SK-N-MC (cell line): ENCODE data around the gene CAMKV.
"Not testable (repeated sequence)": the region's sequence is repeated elsewhere in the genome, so short reads cannot be mapped to it uniquely, and the experiment has no call there.

Experiments used
- DNase-seq: peaks from one replicate; pipeline ENCODE4 v3.0.0-alpha.2; 2011; ENCODE audit warnings: low read depth, low spot score
- H3K27ac ChIP-seq: fragments of 200-600 bp; sonication (generic); 2 replicates; pipeline ENCODE4 v1.5.1; 2016; ENCODE audit warnings: mixed run types
- H3K36me3 ChIP-seq: fragments of 200-600 bp; sonication (generic); 2 replicates; pipeline ENCODE4 v1.6.1; 2017; ENCODE audit warnings: antibody characterized with exemption, low read length, mixed read lengths; ENCODE audit not compliant: insufficient read depth
- H3K4me3 ChIP-seq: fragments of 200-600 bp; sonication (generic); 2 replicates; pipeline ENCODE4 v1.5.1; 2016
- H3K9ac ChIP-seq: fragments of 200-600 bp; sonication (generic); 2 replicates; pipeline ENCODE4 v1.8.0; 2017; ENCODE audit warnings: mixed run types, mixed read lengths; ENCODE audit not compliant: insufficient read length
- H3K9me3 ChIP-seq: fragments of 200-600 bp; sonication (generic); 2 replicates; pipeline ENCODE4 v1.6.1; 2017; ENCODE audit warnings: low read depth, mild to moderate bottlenecking, antibody characterized with exemption, low read length, moderate library complexity, mixed read lengths
- EZH2 ChIP-seq: fragments of 200-600 bp; sonication (generic); IDR thresholded peaks from one replicate; pipeline ENCODE4 v1.6.1; 2017; ENCODE audit warnings: antibody characterized with exemption
- FOXP2 ChIP-seq: optimal IDR thresholded peaks from 2 replicates; pipeline ENCODE3; 2011; ENCODE audit warnings: mild to moderate bottlenecking, moderate library complexity; ENCODE audit not compliant: insufficient read depth; ENCODE audit errors: extremely low read length, control extremely low read depth
- POLR2AphosphoS5 ChIP-seq: IDR thresholded peaks from 2 replicates; pipeline ENCODE4 v1.6.1; 2012; ENCODE audit warnings: mild to moderate bottlenecking, low read depth, low read length, borderline replicate concordance

The CAMKV gene

GRCh38 chr3:49844464-49845183, 25.1 kb downstream of the CAMKV start:
- DNase-seq: no peak
- Histone ChIP-seq H3K9me3 (no peaks in the 10 kb centered on the region), H3K27ac (no peak overlapping the region)

DNA sequence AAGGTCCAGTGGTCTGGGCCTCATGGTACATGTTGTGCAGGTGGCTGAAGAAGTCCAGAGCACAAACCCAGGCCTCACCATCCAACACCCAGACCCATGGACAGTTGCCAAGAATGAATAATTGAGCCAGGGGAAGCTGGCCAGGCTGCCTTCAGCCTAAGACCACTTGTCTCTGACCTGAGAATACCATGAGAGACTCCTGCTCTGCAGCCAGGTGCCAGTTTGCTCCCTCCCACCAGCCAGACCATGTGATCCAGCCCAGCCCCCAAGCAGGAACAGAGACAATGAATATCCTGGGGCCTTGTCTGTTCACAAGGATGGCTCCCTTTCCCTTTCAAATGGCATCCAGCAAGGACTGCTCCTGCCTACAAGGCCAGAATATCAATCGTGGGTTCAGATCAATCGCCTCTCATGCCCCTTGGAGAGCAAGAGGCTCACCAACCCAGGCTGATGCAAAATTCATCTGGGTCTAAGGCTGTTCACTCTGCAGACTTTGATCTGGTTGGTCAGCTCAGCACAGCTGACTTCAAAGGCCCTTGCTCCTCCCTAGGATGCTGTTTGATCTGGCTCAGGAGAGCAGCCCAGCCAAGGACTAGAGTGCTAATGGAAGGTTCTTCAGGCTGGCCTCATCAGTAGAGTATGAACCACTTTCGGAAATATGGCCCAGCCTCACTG, 26.7 kb downstream of the CAMKV start:
- TF ChIP-seq FOXP2 (no peak), POLR2AphosphoS5 (no peak), EZH2 (no peak)
- Histone ChIP-seq H3K36me3 (no peaks in the 10 kb centered on the region; the same call in 1 of the 2 replicates), H3K4me3 (no peak overlapping the region), H3K9ac (no peak overlapping the region), H3K27ac (no peak overlapping the region), H3K9me3 (no peaks in the 10 kb centered on the region)
- no peak for DNase-seq

More at GRCh38 chr3:49844464-49845183, 25.1 kb downstream of the CAMKV start:
- Histone ChIP-seq H3K9ac (no peak overlapping the region), H3K4me3 (no peak overlapping the region), H3K36me3 (no peaks in the 10 kb centered on the region; the same call in 1 of the 2 replicates)
- TF ChIP-seq FOXP2 (no peak), EZH2 (no peak), POLR2AphosphoS5 (no peak)

GRCh38 chr3:49841806-49842205, 27.9 kb downstream of the CAMKV start:
- H3K9me3 ChIP-seq: no peaks in the 10 kb centered on the region
- DNase-seq: no peak
- no peak overlapping the region for H3K9ac ChIP-seq
- no peaks in the 10 kb centered on the region; the same call in 1 of the 2 replicates for H3K36me3 ChIP-seq
- H3K27ac ChIP-seq: no peak overlapping the region
- no peak overlapping the region for H3K4me3 ChIP-seq
- TF ChIP-seq EZH2 (no peak), POLR2AphosphoS5 (no peak), FOXP2 (no peak)

- no peak for DNase-seq
- no peak overlapping the region for H3K9ac ChIP-seq
- H3K4me3 ChIP-seq: no peak overlapping the region
- no peaks in the 10 kb centered on the region for H3K9me3 ChIP-seq
- H3K36me3 ChIP-seq: no peaks in the 10 kb centered on the region; the same call in 1 of the 2 replicates
- no peak overlapping the region for H3K27ac ChIP-seq
- TF ChIP-seq FOXP2 (no peak), POLR2AphosphoS5 (no peak), EZH2 (no peak)
These were observed 28.5 kb downstream of the CAMKV start for GRCh38 chr3:49841126-49841696.

DNA sequence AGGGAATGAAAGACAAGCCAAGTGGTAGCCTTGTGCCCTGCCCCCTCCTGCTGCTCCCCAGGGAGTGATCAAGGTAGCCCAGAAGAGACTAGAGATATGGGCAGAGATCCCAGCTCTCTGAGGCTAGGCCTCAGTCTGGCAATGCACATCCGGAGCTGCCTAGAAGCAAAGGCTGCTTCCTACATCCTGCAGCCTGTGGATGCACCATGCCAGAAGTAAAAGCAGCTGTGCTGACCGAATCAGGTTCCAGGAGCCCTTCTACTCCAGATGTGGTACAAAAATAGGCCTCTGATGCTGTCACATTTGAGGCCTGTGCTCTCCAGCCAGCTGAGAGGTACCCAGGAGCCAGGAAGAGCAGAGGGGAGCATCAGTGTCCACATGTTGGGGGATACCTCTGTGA, 29.3 kb downstream of the CAMKV start:
- H3K9me3 ChIP-seq: no peaks in the 10 kb centered on the region
- no peak overlapping the region for H3K4me3 ChIP-seq
- no peak for DNase-seq
- no peaks in the 10 kb centered on the region; the same call in 1 of the 2 replicates for H3K36me3 ChIP-seq
- H3K9ac ChIP-seq: no peak overlapping the region
- TF ChIP-seq EZH2 (no peak), POLR2AphosphoS5 (no peak), FOXP2 (no peak)
- no peak overlapping the region for H3K27ac ChIP-seq

DNA sequence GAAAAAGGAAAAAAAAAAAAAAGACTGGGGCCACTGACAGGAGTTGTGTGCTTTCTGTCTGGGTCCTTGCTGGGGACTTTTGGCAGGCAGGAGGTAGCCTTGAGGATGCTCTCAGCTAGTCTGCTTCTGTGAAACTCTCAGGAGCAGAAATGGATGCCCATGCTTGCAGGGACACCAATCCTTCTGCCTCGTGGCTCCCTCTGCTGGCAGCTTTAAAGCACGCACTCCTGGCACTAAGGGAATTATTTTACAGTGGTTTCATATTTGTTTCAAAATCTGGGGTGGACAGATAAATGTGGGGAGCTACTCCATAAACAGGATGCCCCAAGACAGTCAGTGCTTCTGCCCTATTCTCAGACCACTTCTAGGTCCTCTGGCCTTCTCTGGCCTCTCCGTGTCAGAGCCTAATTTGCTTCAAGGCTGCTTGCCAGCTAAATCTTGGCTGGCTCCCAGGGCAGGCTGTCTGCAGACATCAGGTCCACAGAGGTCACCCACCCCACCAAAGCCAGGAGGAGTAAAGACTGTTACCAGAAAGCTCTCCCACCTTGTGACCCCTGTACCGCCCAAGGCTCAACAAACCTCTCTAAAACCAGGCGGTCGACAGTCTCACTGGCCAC, 30.4 kb downstream of the CAMKV start:
- no peaks in the 10 kb centered on the region for H3K9me3 ChIP-seq
- no peak overlapping the region for H3K9ac ChIP-seq
- no peak overlapping the region for H3K27ac ChIP-seq
- TF ChIP-seq EZH2 (no peak), POLR2AphosphoS5 (no peak), FOXP2 (no peak)
- H3K4me3 ChIP-seq: no peak overlapping the region
- peak; percentile 35 for DNase-seq
- H3K36me3 ChIP-seq: no peaks in the 10 kb centered on the region; the same call in 1 of the 2 replicates

DNA sequence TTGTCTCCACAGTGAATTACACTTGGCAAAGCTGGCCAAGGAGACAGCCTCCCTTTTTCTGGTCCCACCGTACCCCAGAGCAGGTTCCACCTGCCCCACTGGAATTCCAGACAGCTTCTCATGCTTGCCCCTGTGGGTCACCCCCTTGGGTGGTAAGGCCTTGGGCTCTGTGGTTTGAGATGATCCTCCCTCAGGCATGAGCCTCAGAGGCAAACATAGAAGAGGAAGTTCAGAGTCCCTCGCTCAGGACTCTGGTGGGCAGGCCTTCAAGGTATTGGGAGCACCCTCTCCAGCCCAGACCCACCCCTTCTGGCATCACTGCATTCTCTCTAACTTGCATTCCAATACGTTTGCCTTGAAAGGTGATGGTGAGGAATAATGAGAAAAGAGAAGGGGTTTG, 38.4 kb downstream of the CAMKV start:
- TF ChIP-seq EZH2 (no peak), FOXP2 (no peak), POLR2AphosphoS5 (no peak)
- Histone ChIP-seq H3K27ac (no peak overlapping the region), H3K9ac (no peak overlapping the region), H3K9me3 (no peaks in the 10 kb centered on the region), H3K4me3 (no peak overlapping the region), H3K36me3 (no peaks in the 10 kb centered on the region; the same call in 1 of the 2 replicates)
- no peak for DNase-seq

DNA sequence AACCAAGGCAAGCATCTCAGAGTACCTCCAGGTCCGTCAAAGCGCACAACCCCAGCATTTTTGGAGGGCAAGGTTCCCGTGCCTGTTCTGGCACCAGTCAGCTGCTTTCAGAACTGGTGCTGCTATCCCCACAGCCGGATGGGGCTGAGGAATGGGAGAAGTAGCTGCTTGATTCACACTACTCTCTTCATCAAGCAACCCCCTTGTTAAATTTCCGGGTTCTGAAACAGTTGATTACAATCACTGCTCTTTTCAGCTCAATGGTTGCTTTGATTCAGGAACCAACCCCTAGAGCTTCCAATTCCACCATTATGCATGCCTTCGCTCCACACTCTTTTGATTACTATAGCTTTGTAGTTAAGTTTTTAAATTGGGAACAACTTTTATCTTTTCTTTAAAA, 43.7 kb downstream of the CAMKV start:
- TF ChIP-seq POLR2AphosphoS5 (no peak), EZH2 (no peak), FOXP2 (no peak)
- no peak overlapping the region for H3K4me3 ChIP-seq

DNA sequence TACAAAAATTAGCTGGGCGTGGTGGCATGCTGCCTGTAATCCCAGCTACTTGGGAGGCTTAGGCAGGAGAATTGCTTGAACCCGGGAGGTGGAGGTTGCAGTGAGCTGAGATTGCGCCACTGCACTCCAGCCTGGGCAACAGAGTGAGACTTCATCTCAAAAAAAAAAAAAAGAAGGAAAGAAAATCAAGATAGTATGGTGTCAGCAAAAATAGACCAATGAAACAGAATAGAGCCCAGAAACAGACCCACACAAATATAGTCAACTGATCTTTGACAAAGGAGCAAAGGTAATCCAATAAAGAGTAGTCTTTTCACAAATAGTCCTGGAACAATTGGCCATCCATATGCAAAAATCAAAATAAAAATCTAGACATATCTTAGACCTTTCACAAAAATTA, 46.6 kb downstream of the CAMKV start:
- H3K4me3 ChIP-seq, H3K9ac ChIP-seq, H3K9me3 ChIP-seq, H3K27ac ChIP-seq, DNase-seq, H3K36me3 ChIP-seq: not testable (repeated sequence)

More for the DNA sequence above, 43.7 kb downstream of the CAMKV start:
- Histone ChIP-seq H3K36me3 (no peaks in the 10 kb centered on the region; the same call in 1 of the 2 replicates), H3K9me3 (no peaks in the 10 kb centered on the region), H3K9ac (no peak overlapping the region), H3K27ac (no peak overlapping the region)
- DNase-seq: no peak
